ENCODE data around the gene HSP90B1. TPM values are rescaled to one million over a fixed set of nuclear protein-coding genes. Genes with fewer than 3 reads are reported as not detected.

HSP90B1 gene
- total and polyA plus RNA-seq, 9 of the 15 experiments (the other 6 are each of a cell fraction or from before 2014, with no cell fraction given), result 196 to 719 (median 557) TPM

GRCh38 chr12:103965590-103966504 is 35.6 kb downstream of the HSP90B1 start, which contains the start of gene TDG (continued):
- peak; percentile 91 for TF ChIP-seq MGA (IDR thresholded peaks at IDR 0.05)
- no peak for TF ChIP-seq GTF2A2 (tag; IDR thresholded peaks at IDR 0.05)
- TF ChIP-seq, protein P1, sequence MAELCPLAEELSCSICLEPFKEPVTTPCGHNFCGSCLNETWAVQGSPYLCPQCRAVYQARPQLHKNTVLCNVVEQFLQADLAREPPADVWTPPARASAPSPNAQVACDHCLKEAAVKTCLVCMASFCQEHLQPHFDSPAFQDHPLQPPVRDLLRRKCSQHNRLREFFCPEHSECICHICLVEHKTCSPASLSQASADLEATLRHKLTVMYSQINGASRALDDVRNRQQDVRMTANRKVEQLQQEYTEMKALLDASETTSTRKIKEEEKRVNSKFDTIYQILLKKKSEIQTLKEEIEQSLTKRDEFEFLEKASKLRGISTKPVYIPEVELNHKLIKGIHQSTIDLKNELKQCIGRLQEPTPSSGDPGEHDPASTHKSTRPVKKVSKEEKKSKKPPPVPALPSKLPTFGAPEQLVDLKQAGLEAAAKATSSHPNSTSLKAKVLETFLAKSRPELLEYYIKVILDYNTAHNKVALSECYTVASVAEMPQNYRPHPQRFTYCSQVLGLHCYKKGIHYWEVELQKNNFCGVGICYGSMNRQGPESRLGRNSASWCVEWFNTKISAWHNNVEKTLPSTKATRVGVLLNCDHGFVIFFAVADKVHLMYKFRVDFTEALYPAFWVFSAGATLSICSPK (IDR thresholded peaks at IDR 0.05; ENCODE audit: borderline replicate concordance), result no peak
- TF ChIP-seq PYGO2 (tag; IDR thresholded peaks at IDR 0.05), result no peak
- TF ChIP-seq ZNF717 (CRISPR knock-in tag; IDR thresholded peaks at IDR 0.05), result no peak
- TF ChIP-seq POLR2H (tag; IDR thresholded peaks at IDR 0.05; ENCODE audit: low read depth), result peak; percentile 78
- TF ChIP-seq HDAC2 (IDR thresholded peaks at IDR 0.05), result peak; percentile 76; the same call in 1 of the 2 replicates
- TF ChIP-seq NR4A1 (CRISPR knock-in tag; IDR thresholded peaks at IDR 0.05), result no peak
- TF ChIP-seq NR4A1 (tag; IDR thresholded peaks at IDR 0.05), result no peak
- no peak for TF ChIP-seq NCOA2 (IDR thresholded peaks at IDR 0.05; ENCODE audit: partially characterized antibody in 2 of 2)
- peak; percentile 45 for TF ChIP-seq SP2 (IDR thresholded peaks at IDR 0.05; ENCODE audit: extremely low read depth, low read depth, low read length, poor library complexity, severe bottlenecking)
- peak; percentile 58 to 79 for TF ChIP-seq MAZ (CRISPR knock-in tag; conservative IDR thresholded peaks at IDR 0.05 in 1 of 2, IDR thresholded peaks at IDR 0.05 in 1 of 2)
- peak in 1 of 2 experiments; percentile 91; a peak in 1 of 4 replicates for TF ChIP-seq HDAC1 (IDR thresholded peaks at IDR 0.05)
- TF ChIP-seq HEY1 (CRISPR knock-in tag; IDR thresholded peaks at IDR 0.05; ENCODE audit: borderline replicate concordance), result no peak

All from K562 (cell line).